GM23248 (cell line): ENCODE results near the gene CPNE9. TPM values are rescaled to one million over a fixed set of nuclear protein-coding genes. Genes with fewer than 3 reads are reported as not detected.

Source experiments
- DNase-seq: peaks from one replicate; pipeline ENCODE4 v3.0.0-alpha.2; 2015
- H2AFZ ChIP-seq: fragments of 200-600 bp; sonication (generic); 2 replicates; pipeline ENCODE4 v1.6.1; 2016; ENCODE audit warnings: antibody characterized with exemption
- H3F3A ChIP-seq: fragments of 200-600 bp; sonication (generic); 2 replicates; pipeline ENCODE4 v1.6.1; 2016; ENCODE audit warnings: mild to moderate bottlenecking, antibody characterized with exemption, mixed run types; ENCODE audit not compliant: insufficient read depth
- H3K27ac ChIP-seq: fragments of 200-600 bp; sonication (generic); 2 replicates; pipeline ENCODE4 v1.5.1; 2016; ENCODE audit warnings: mild to moderate bottlenecking
- H3K27me3 ChIP-seq: fragments of 200-600 bp; sonication (generic); replicated peaks from 2 replicates; pipeline ENCODE4 v1.6.1; 2016; ENCODE audit warnings: mild to moderate bottlenecking; ENCODE audit not compliant: insufficient read depth
- H3K36me3 ChIP-seq: fragments of 200-600 bp; sonication (generic); 2 replicates; pipeline ENCODE4 v1.6.1; 2016; ENCODE audit warnings: low read depth, mild to moderate bottlenecking
- H3K4me1 ChIP-seq: fragments of 200-600 bp; sonication (generic); 2 replicates; pipeline ENCODE4 v1.6.1; 2016; ENCODE audit warnings: mild to moderate bottlenecking; ENCODE audit not compliant: insufficient read depth
- H3K4me2 ChIP-seq: fragments of 200-600 bp; sonication (generic); one replicate; pipeline ENCODE4 v1.6.1; 2016; ENCODE audit warnings: mild to moderate bottlenecking; ENCODE audit not compliant: unreplicated experiment
- H3K4me3 ChIP-seq: fragments of 200-600 bp; sonication (generic); 2 replicates; pipeline ENCODE4 v1.5.1; 2016; ENCODE audit warnings: mild to moderate bottlenecking
- H3K79me2 ChIP-seq: fragments of 200-600 bp; sonication (generic); 2 replicates; pipeline ENCODE4 v1.6.1; 2016; ENCODE audit warnings: mild to moderate bottlenecking; ENCODE audit not compliant: insufficient read depth
- H3K9ac ChIP-seq: fragments of 200-600 bp; sonication (generic); 2 replicates; pipeline ENCODE4 v1.6.1; 2016; ENCODE audit warnings: mild to moderate bottlenecking
- H3K9me2 ChIP-seq: fragments of 200-600 bp; sonication (generic); 2 replicates; pipeline ENCODE4 v1.6.1; 2016; ENCODE audit warnings: mixed run types, mild to moderate bottlenecking, moderate library complexity; ENCODE audit not compliant: insufficient read depth
- H3K9me3 ChIP-seq: fragments of 200-600 bp; sonication (generic); one replicate; pipeline ENCODE4 v1.6.1; 2017; ENCODE audit warnings: low read depth
- H4K20me1 ChIP-seq: fragments of 200-600 bp; sonication (generic); 2 replicates; pipeline ENCODE4 v1.6.0; 2016; ENCODE audit not compliant: insufficient read depth
- EZH2 ChIP-seq: fragments of 200-600 bp; sonication (generic); IDR thresholded peaks from 2 replicates; pipeline ENCODE4 v1.6.1; 2018; ENCODE audit warnings: antibody characterized with exemption, mild to moderate bottlenecking; ENCODE audit not compliant: insufficient read depth, poor library complexity, severe bottlenecking
- EZH2phosphoT487 ChIP-seq: fragments of 200-600 bp; sonication (generic); IDR thresholded peaks from 2 replicates; pipeline ENCODE4 v1.6.1; 2018; ENCODE audit warnings: antibody characterized with exemption, moderate library complexity, mild to moderate bottlenecking, low read depth; ENCODE audit not compliant: insufficient read depth
- WGBS, 2 experiments: methylation state at CpG; one replicate each; pipeline ENCODE4 v1.1.6; 2015 to 2017; ENCODE audit warnings: low lambda C conversion rate in 2 of 2, low coverage in 1 of 2; ENCODE audit errors: missing lambda C conversion rate in 2 of 2; 5-methylcytosine and 5-hydroxymethylcytosine counted together
- in situ Hi-C: fragments of 300-500 bp; cut with MboI; formaldehyde crosslinking; loops from 2 replicates; pipeline ENCODE4 v1.15.0; 2020
- polyA plus RNA-seq: library from polyadenylated mRNA; unstranded; fragments of >200 nt; fragmentation: Nextera tagmentation; extraction: Ambion mirVana; gene quantifications from 2 replicates; pipeline ENCODE4 v1.2.1, GENCODE V29; 2016
- total RNA-seq: library from RNA; depleted of rRNA; stranded (reverse); fragments of >200 nt; shearing (Covaris generic); gene quantifications from 2 replicates; pipeline ENCODE4 v1.2.3, GENCODE V29; 2014

Gene CPNE9
- total and polyA plus RNA-seq, 2 experiments from 2014 or later = not detected

- no peak for TF ChIP-seq EZH2
- TF ChIP-seq EZH2phosphoT487 = no peak
- Histone ChIP-seq H3K4me2 (no peak overlapping the region), H3K79me2 (no peaks in the 10 kb centered on the region), H3K4me1 (no peaks in the 10 kb centered on the region), H3K27me3 (no peaks in the 10 kb centered on the region), H3K9me2 (no peaks in the 10 kb centered on the region), H4K20me1 (no peaks in the 10 kb centered on the region), H3K9me3 (no peaks in the 10 kb centered on the region), H3F3A (no peaks in the 10 kb centered on the region), H2AFZ (no peak overlapping the region), H3K4me3 (no peak overlapping the region), H3K27ac (no peak overlapping the region), H3K9ac (no peak overlapping the region), H3K36me3 (peaks cover 6% of the 10 kb centered on the region; the same call in 1 of the 2 replicates)
- in situ Hi-C loops = no loop called here
- DNase-seq = no peak
- WGBS, 2 experiments = 85% methylated on average over 4 of the region's 4 CpGs
Observed at GRCh38 chr3:9697892-9698291, 5.7 kb upstream of the CPNE9 start.

GRCh38 chr3:9698293-9698692 lies 5.3 kb upstream of the CPNE9 start:
- no peak overlapping the region for H3K27ac ChIP-seq
- H2AFZ ChIP-seq = no peak overlapping the region
- in situ Hi-C loops = no loop called here
- H3K9me2 ChIP-seq = no peaks in the 10 kb centered on the region
- TF ChIP-seq EZH2phosphoT487 (no peak), EZH2 (no peak)
- H4K20me1 ChIP-seq = no peaks in the 10 kb centered on the region
- H3K4me1 ChIP-seq = no peaks in the 10 kb centered on the region
- 100% methylated on average over 3 of the region's 3 CpGs for WGBS, 2 experiments
- 0 out of 2 replicates have a peak, but pooled peaks cover 3% of the 10 kb centered on the region for H3K27me3 ChIP-seq
- no peak overlapping the region for H3K4me3 ChIP-seq
- no peaks in the 10 kb centered on the region for H3K9me3 ChIP-seq
- H3K9ac ChIP-seq = no peak overlapping the region
- no peaks in the 10 kb centered on the region for H3F3A ChIP-seq
- no peak for DNase-seq
- no peaks in the 10 kb centered on the region for H3K79me2 ChIP-seq
- H3K4me2 ChIP-seq = no peak overlapping the region
- H3K36me3 ChIP-seq = peaks cover 2% of the 10 kb centered on the region; the same call in 1 of the 2 replicates

GRCh38 chr3:9700536-9700935 lies 3.1 kb upstream of the CPNE9 start:
- Histone ChIP-seq H3F3A (no peaks in the 10 kb centered on the region), H3K9me3 (no peaks in the 10 kb centered on the region), H3K79me2 (no peaks in the 10 kb centered on the region), H3K4me1 (peaks cover 3% of the 10 kb centered on the region; the same call in 1 of the 2 replicates), H4K20me1 (no peaks in the 10 kb centered on the region), H3K9me2 (no peaks in the 10 kb centered on the region), H3K9ac (no peak overlapping the region), H2AFZ (no peak overlapping the region), H3K4me3 (no peak overlapping the region), H3K27me3 (peaks cover 10% of the 10 kb centered on the region; the same call in 1 of the 2 replicates), H3K27ac (no peak overlapping the region), H3K36me3 (no peaks in the 10 kb centered on the region), H3K4me2 (no peak overlapping the region)
- WGBS, 2 experiments = 64 to 65% methylated on average over 2 of the region's 2 CpGs
- TF ChIP-seq EZH2 = no peak
- TF ChIP-seq EZH2phosphoT487 = no peak
- peak; percentile 33 for DNase-seq
- in situ Hi-C loops = no loop called here

GRCh38 chr3:9701006-9701405 lies 2.6 kb upstream of the CPNE9 start:
- Histone ChIP-seq H2AFZ (no peak overlapping the region), H3K9me2 (no peaks in the 10 kb centered on the region), H3K4me3 (no peak overlapping the region), H3K9ac (no peak overlapping the region), H3K4me1 (peaks cover 3% of the 10 kb centered on the region; the same call in 1 of the 2 replicates), H3K4me2 (no peak overlapping the region), H3K36me3 (no peaks in the 10 kb centered on the region), H3K9me3 (no peaks in the 10 kb centered on the region), H3K27me3 (peaks cover 10% of the 10 kb centered on the region; the same call in 1 of the 2 replicates), H4K20me1 (no peaks in the 10 kb centered on the region), H3F3A (no peaks in the 10 kb centered on the region), H3K79me2 (no peaks in the 10 kb centered on the region), H3K27ac (no peak overlapping the region)
- DNase-seq = no peak
- in situ Hi-C loops = no loop called here
- no peak for TF ChIP-seq EZH2
- TF ChIP-seq EZH2phosphoT487 = no peak
- WGBS, 2 experiments = 93 to 97% methylated on average over 7 of the region's 7 CpGs

GRCh38 chr3:9701711-9702110 lies 1.9 kb upstream of the CPNE9 start:
- Histone ChIP-seq H3K9me3 (no peaks in the 10 kb centered on the region), H3K9ac (no peak overlapping the region), H3K36me3 (no peaks in the 10 kb centered on the region), H2AFZ (no peak overlapping the region), H3K27me3 (peaks cover 10% of the 10 kb centered on the region; the same call in 1 of the 2 replicates), H3K4me2 (no peak overlapping the region), H3K9me2 (no peaks in the 10 kb centered on the region), H4K20me1 (no peaks in the 10 kb centered on the region), H3K4me1 (peaks cover 3% of the 10 kb centered on the region; the same call in 1 of the 2 replicates), H3K79me2 (no peaks in the 10 kb centered on the region), H3K27ac (no peak overlapping the region), H3F3A (no peaks in the 10 kb centered on the region), H3K4me3 (no peak overlapping the region)
- WGBS, 2 experiments = 94 to 98% methylated on average over 10 of the region's 10 CpGs
- TF ChIP-seq EZH2phosphoT487 (no peak), EZH2 (no peak)
- in situ Hi-C loops = no loop called here
- DNase-seq = no peak
